ENCODE data around the gene CNTNAP5. TPM values are rescaled to one million over a fixed set of nuclear protein-coding genes. Genes with fewer than 3 reads are reported as not detected.

CNTNAP5 gene
- total RNA-seq, 1 donor from 2014 or later, result 0.56 TPM

DNA sequence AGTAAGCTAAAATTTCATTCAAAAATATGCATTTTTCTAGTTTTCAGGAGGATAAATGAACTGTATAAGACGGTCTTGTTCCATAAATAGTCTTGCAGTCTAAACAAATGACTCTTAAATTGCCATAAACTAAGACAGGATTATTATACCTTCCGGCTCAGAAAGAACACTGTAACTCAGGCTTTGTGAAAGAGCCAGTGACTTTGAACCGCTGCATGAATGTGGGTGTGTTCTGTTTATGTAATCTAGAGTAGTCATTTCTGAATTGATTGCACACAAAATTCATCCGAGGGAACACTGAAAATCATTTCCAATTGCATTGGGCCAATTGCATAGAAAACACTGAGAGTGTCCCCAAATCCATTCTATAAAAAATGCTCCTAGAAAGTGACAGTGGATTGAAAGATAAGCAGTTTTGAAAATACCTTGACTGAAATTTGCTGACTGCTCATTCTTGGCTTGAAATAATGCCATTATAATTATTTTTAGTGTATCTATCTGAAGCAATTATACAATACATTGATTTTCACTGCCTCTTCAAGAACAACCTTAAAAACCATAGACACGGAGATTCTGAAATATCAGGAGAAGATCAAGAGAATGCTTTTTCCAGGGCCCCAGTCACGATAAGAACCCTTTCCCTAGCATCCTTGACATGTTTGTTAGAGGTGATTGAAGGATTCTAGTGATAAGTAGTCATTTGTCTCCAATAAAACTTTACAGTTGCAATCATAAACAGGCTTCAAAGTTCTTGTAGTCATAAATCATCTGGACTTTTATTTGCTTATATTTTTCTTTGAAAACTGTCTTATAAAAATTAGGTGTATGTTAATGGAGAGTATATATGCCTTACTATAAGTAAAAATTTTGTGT is 55.4 kb downstream of the CNTNAP5 start:
- no peak overlapping the region for H3K27ac Mint-ChIP-seq (ENCODE audit: unreplicated experiment)
- no peaks in the 10 kb centered on the region for H3K27me3 Mint-ChIP-seq (ENCODE audit: low read depth)
- TF ChIP-seq CTCF (conservative IDR thresholded peaks at IDR 0.05), result no peak
- H3K4me3 Mint-ChIP-seq, result no peak overlapping the region
- H3K9me3 Mint-ChIP-seq, result peaks cover 5% of the 10 kb centered on the region
- no peaks in the 10 kb centered on the region for H3K36me3 Mint-ChIP-seq (ENCODE audit: low read depth)
- H3K4me1 Mint-ChIP-seq, result no peaks in the 10 kb centered on the region
- DNase-seq (ENCODE audit: low read depth, low spot score), result no peak

DNA sequence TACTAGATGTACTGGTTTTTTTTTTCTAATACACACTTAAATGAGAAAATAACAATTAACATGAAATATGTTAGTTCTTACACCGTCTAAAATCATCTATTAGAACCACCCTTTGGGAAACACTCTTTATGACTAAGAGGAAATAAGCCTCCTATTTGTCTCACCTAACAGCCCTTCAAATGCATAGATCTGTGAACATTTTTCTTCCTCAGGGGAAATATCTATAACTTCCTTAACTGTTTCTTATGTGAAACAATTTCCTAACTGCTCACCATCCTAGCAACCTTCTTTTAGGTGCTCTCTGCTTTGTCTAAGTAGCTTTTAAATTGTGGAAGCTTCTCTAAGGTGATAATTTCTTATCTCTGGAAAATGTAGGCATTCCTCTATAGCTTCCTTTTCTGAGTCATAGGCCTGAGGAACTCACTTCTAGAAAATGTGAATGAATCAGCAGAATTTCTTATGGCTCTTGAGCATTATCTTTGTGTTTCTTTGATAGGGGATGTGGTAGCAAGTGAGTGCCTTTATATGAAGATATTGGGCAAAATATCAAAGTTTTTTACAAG is 56.1 kb downstream of the CNTNAP5 start:
- Mint-ChIP-seq H3K4me3 (no peak overlapping the region), H3K4me1 (no peaks in the 10 kb centered on the region), H3K27ac (ENCODE audit: unreplicated experiment) (no peak overlapping the region), H3K27me3 (ENCODE audit: low read depth) (no peaks in the 10 kb centered on the region), H3K36me3 (ENCODE audit: low read depth) (no peaks in the 10 kb centered on the region), H3K9me3 (peaks cover 5% of the 10 kb centered on the region)
- no peak for TF ChIP-seq CTCF (conservative IDR thresholded peaks at IDR 0.05)
- no peak for DNase-seq (ENCODE audit: low read depth, low spot score)

GRCh38 chr2:124088616-124089015 is 63.5 kb downstream of the CNTNAP5 start:
- Mint-ChIP-seq H3K9me3 (no peaks in the 10 kb centered on the region), H3K36me3 (ENCODE audit: low read depth) (peaks cover 3% of the 10 kb centered on the region), H3K4me1 (no peaks in the 10 kb centered on the region), H3K27ac (ENCODE audit: unreplicated experiment) (no peak overlapping the region), H3K27me3 (ENCODE audit: low read depth) (no peaks in the 10 kb centered on the region), H3K4me3 (no peak overlapping the region)
- no peak for DNase-seq (ENCODE audit: low read depth, low spot score)
- TF ChIP-seq CTCF (conservative IDR thresholded peaks at IDR 0.05), result no peak

- H3K36me3 Mint-ChIP-seq (ENCODE audit: low read depth), result peaks cover 3% of the 10 kb centered on the region
- no peaks in the 10 kb centered on the region for H3K27me3 Mint-ChIP-seq (ENCODE audit: low read depth)
- no peak overlapping the region for H3K27ac Mint-ChIP-seq (ENCODE audit: unreplicated experiment)
- H3K4me3 Mint-ChIP-seq, result no peak overlapping the region
- no peak for DNase-seq (ENCODE audit: low read depth, low spot score)
- H3K4me1 Mint-ChIP-seq, result no peaks in the 10 kb centered on the region
- no peaks in the 10 kb centered on the region for H3K9me3 Mint-ChIP-seq
- no peak for TF ChIP-seq CTCF (conservative IDR thresholded peaks at IDR 0.05)
These were observed 66.6 kb downstream of the CNTNAP5 start for GRCh38 chr2:124091721-124092120.

- Mint-ChIP-seq H3K27ac (ENCODE audit: unreplicated experiment) (no peak overlapping the region), H3K36me3 (ENCODE audit: low read depth) (peaks cover 3% of the 10 kb centered on the region), H3K4me1 (no peaks in the 10 kb centered on the region), H3K9me3 (no peaks in the 10 kb centered on the region), H3K27me3 (ENCODE audit: low read depth) (no peaks in the 10 kb centered on the region), H3K4me3 (no peak overlapping the region)
- no peak for DNase-seq (ENCODE audit: low read depth, low spot score)
- no peak for TF ChIP-seq CTCF (conservative IDR thresholded peaks at IDR 0.05)
These were observed 67.6 kb downstream of the CNTNAP5 start for GRCh38 chr2:124092651-124093050.
